K562 (cell line): ENCODE data around the gene PLD1. TPM values are rescaled to one million over a fixed set of nuclear protein-coding genes. Genes with fewer than 3 reads are reported as not detected.
A peak's percentile ranks its signal among the peaks of the same experiment; 100 is the strongest.

Experiments used
- ATAC-seq: fragments of 200-7000 bp; cut with Tn5 transposase; 3 replicates; pipeline ENCODE4 v1.9.1; 2020; ENCODE audit warnings: moderate library complexity
- BruUV-seq: library from RNA; stranded (reverse); fragments of 400-500 nt; replicated peaks from 2 replicates; lab custom pipeline; 2021; lab: Mats Ljungman, UMichigan
- CTCF ChIA-PET: fragments of 300-600 bp; formaldehyde crosslinking; extraction: SDS; loops from one replicate; lab custom pipeline; 2021; ENCODE audit warnings: low intra/inter-chr PET ratio; lab: Yijun Ruan, JAX
- POLR2A ChIA-PET: fragments of 300-600, 350-650 bp; sonication (Branson Sonifier 250); formaldehyde crosslinking; extraction: SDS; loops from one replicate; lab custom pipeline; 2021; ENCODE audit warnings: antibody characterized with exemption, inconsistent platforms; lab: Yijun Ruan, JAX
- DNase-seq, 4 experiments: peaks; one replicate each; pipeline versions ENCODE4 v3.0.0 to v3.0.0-alpha.2; 2011 to 2018; ENCODE audit warnings: low spot score in 3 of 4, mixed read lengths in 3 of 4; ENCODE audit errors: extremely low read depth in 1 of 4
- FAIRE-seq: peaks from 2 replicates; lab custom pipeline; 2011; peaks lifted over from hg19 to GRCh38; lab: Jason Lieb, UNC
- H2AFZ ChIP-seq: 2 replicates; pipeline ENCODE4 v1.6.0; 2011; ENCODE audit warnings: low read depth, low read length, control low read depth, inconsistent platforms
- H3K27ac ChIP-seq: fragments of 200-600 bp; 3 replicates; pipeline ENCODE4 v1.8.0; 2011; ENCODE audit warnings: low read depth, mild to moderate bottlenecking, control low read depth, inconsistent platforms, low read length, moderate library complexity, mixed read lengths; ENCODE audit errors: extremely low read depth
- H3K27me3 ChIP-seq, 2 experiments: fragments of 300-600 bp in 1 of 2; 2 replicates in 1 of 2; 3 replicates in 1 of 2; pipeline versions ENCODE4 v1.6.0 to v1.8.0; 2011; ENCODE audit warnings: inconsistent platforms in 2 of 2, low read length in 2 of 2, mild to moderate bottlenecking in 1 of 2, mixed read lengths in 1 of 2, moderate library complexity in 1 of 2; ENCODE audit not compliant: control insufficient read depth in 2 of 2, insufficient read depth in 2 of 2
- H3K36me3 ChIP-seq: fragments of 300-600 bp; 3 replicates; pipeline ENCODE4 v1.8.0; 2011; ENCODE audit warnings: mild to moderate bottlenecking, low read length, inconsistent platforms; ENCODE audit not compliant: control insufficient read depth, insufficient read depth
- H3K4me1 ChIP-seq, 2 experiments: fragments of 200-600 bp in 1 of 2; replicated peaks in 1 of 2; 2 replicates in 1 of 2; 3 replicates in 1 of 2; pipeline versions ENCODE4 v1.5.1 to v1.8.0; 2011; ENCODE audit warnings: inconsistent platforms in 2 of 2, low read length in 2 of 2, mild to moderate bottlenecking in 1 of 2, mixed read lengths in 1 of 2, moderate library complexity in 1 of 2; ENCODE audit not compliant: control insufficient read depth in 2 of 2, insufficient read depth in 2 of 2
- H3K4me2 ChIP-seq: 2 replicates; pipeline ENCODE4 v1.6.1; 2011; ENCODE audit warnings: low read length, control low read depth, inconsistent platforms, mixed read lengths; ENCODE audit not compliant: insufficient read depth
- H3K4me3 ChIP-seq: fragments of 200-600 bp; sonication (generic), shearing (Covaris generic); 2 replicates; pipeline ENCODE4 v1.5.1; 2016; ENCODE audit warnings: control low read depth, inconsistent platforms
- H3K79me2 ChIP-seq: fragments of 200-600 bp; 3 replicates; pipeline ENCODE4 v1.8.0; 2011; ENCODE audit warnings: low read length, inconsistent platforms; ENCODE audit not compliant: control insufficient read depth, insufficient read depth
- H3K9ac ChIP-seq, 2 experiments: 2 replicates each; pipeline versions ENCODE4 v1.6.0 to v1.6.1; 2011; ENCODE audit warnings: low read depth in 2 of 2, low read length in 2 of 2, control low read depth in 1 of 2, inconsistent platforms in 1 of 2, mild to moderate bottlenecking in 1 of 2, mixed read lengths in 1 of 2; ENCODE audit not compliant: insufficient read depth in 1 of 2
- H3K9me1 ChIP-seq: one replicate; pipeline ENCODE4 v1.6.0; 2011; ENCODE audit warnings: inconsistent platforms, mild to moderate bottlenecking, low read length, moderate library complexity; ENCODE audit not compliant: control insufficient read depth, insufficient read depth
- H3K9me3 ChIP-seq: replicated peaks from 2 replicates; pipeline ENCODE4 v1.5.1; 2011; ENCODE audit warnings: low read depth, low read length, inconsistent platforms; ENCODE audit not compliant: control insufficient read depth, insufficient read depth
- H4K20me1 ChIP-seq: replicated peaks from 2 replicates; pipeline ENCODE4 v1.6.1; 2011; ENCODE audit warnings: low read length, inconsistent platforms, mixed read lengths; ENCODE audit not compliant: control insufficient read depth, insufficient read depth
- ARHGAP35 ChIP-seq: fragments of 450-650 bp; IDR thresholded peaks from 2 replicates; pipeline ENCODE4 v1.6.1; 2018; ENCODE audit not compliant: partially characterized antibody
- CHCHD3 ChIP-seq: fragments of 250-450 bp; sonication (Bioruptor Pico); IDR thresholded peaks from 2 replicates; pipeline ENCODE4 v2.1.2; 2022; ENCODE audit warnings: mild to moderate bottlenecking
- FOSL1 ChIP-seq: fragments of 200-800 bp; sonication (Bioruptor generic); conservative IDR thresholded peaks from 2 replicates; pipeline ENCODE4 v1.6.1; 2016; ENCODE audit warnings: missing genetic modification characterization, missing compliant biosample characterization
- GABPB1 ChIP-seq: sonication (generic); formaldehyde crosslinking; IDR thresholded peaks from 2 replicates; pipeline ENCODE4 v1.8.0; 2022; ENCODE audit warnings: mild to moderate bottlenecking, missing genetic modification reagents
- GTF2F1 ChIP-seq: IDR thresholded peaks from 2 replicates; pipeline ENCODE4 v1.6.1; 2011; ENCODE audit warnings: low read depth, low read length, improper control_type of control experiment
- MAZ ChIP-seq, 2 experiments: fragments of 450-650 bp in 1 of 2; sonication (generic) in 1 of 2; formaldehyde crosslinking; IDR thresholded peaks in 1 of 2; conservative IDR thresholded peaks in 1 of 2; 2 replicates each; pipeline versions ENCODE4 v1.4.0 to v1.5.0; 2020; ENCODE audit warnings: mild to moderate bottlenecking in 1 of 2, missing genetic modification reagents in 1 of 2
- MYBL2 ChIP-seq, 2 experiments: fragments of 450-650 bp in 1 of 2; sonication (generic) in 1 of 2; formaldehyde crosslinking in 1 of 2; IDR thresholded peaks; 2 replicates each; pipeline versions ENCODE4 v1.6.1 to v1.8.1; 2017 to 2022; ENCODE audit warnings: borderline replicate concordance in 1 of 2, inconsistent platforms in 1 of 2, low read depth in 1 of 2, mild to moderate bottlenecking in 1 of 2, missing genetic modification reagents in 1 of 2, moderate library complexity in 1 of 2
- PREB ChIP-seq: sonication (generic); formaldehyde crosslinking; IDR thresholded peaks from 2 replicates; pipeline ENCODE4 v1.8.1; 2023; ENCODE audit warnings: mild to moderate bottlenecking, missing genetic modification reagents
- RB1 ChIP-seq: fragments of 450-650 bp; IDR thresholded peaks from 2 replicates; pipeline ENCODE4 v1.6.1; 2017; ENCODE audit warnings: low read depth, mild to moderate bottlenecking
- SETDB1 ChIP-seq: IDR thresholded peaks from one replicate; pipeline ENCODE4 v1.6.1; 2012; ENCODE audit warnings: low read length, control low read depth, inconsistent platforms
- ZBTB8A ChIP-seq: fragments of 450-650 bp; IDR thresholded peaks from 2 replicates; pipeline ENCODE4 v1.6.1; 2018; ENCODE audit warnings: mild to moderate bottlenecking, moderate library complexity; ENCODE audit not compliant: partially characterized antibody
- ZNF174 ChIP-seq: fragments of 250-450 bp; sonication (Bioruptor Pico); IDR thresholded peaks from 2 replicates; pipeline ENCODE4 v1.4.0; 2020; ENCODE audit warnings: mild to moderate bottlenecking
- ZNF212 ChIP-seq: fragments of 450-650 bp; formaldehyde crosslinking; IDR thresholded peaks from 2 replicates; pipeline ENCODE4 v1.4.0; 2020; ENCODE audit warnings: mild to moderate bottlenecking
- WGBS: fragments of 100-300 bp; shearing (Covaris generic); methylation state at CpG from one replicate; pipeline ENCODE4 v1.1.6; 2016; ENCODE audit warnings: low coverage, mixed read lengths; ENCODE audit not compliant: insufficient coverage; ENCODE audit errors: missing lambda C conversion rate; 5-methylcytosine and 5-hydroxymethylcytosine counted together
- in situ Hi-C: fragments of 300-500 bp; cut with MboI; formaldehyde crosslinking; loops from 4 replicates; pipeline ENCODE4 v1.15.0; 2018; ENCODE audit warnings: inconsistent platforms, mixed read lengths
- intact Hi-C: fragments of 100-400 bp; cut with micrococcal nuclease; formaldehyde crosslinking; loops from 2 replicates; pipeline ENCODE4 v1.14.2; 2022
- polyA plus RNA-seq, 8 experiments: library from polyadenylated mRNA; depleted of rRNA in 4 of 8; stranded (reverse) in 5 of 8; unstranded in 3 of 8; fragments of >200 nt; fragmentation: Nextera tagmentation in 2 of 8; fragmentation: Illumina TruSeq in 1 of 8; extraction: Ambion mirVana in 2 of 8; extraction: Trizol in 1 of 8; gene quantifications; 2 replicates each; pipeline versions ENCODE4 v1.2.1 to v1.2.3, GENCODE V29; 2011 to 2014; ENCODE audit warnings: inconsistent platforms in 1 of 8, missing spikeins in 1 of 8
- total RNA-seq, 7 experiments: library from RNA; depleted of rRNA in 6 of 7; stranded (reverse); fragments of >200 nt in 6 of 7; fragmentation: Illumina TruSeq in 2 of 7; extraction: Trizol in 2 of 7; gene quantifications; 2 replicates each; pipeline versions ENCODE4 v1.2.1 to v1.2.3, GENCODE V29; 2011 to 2021; ENCODE audit warnings: low replicate concordance in 1 of 7
- TF ChIP-seq, protein P1 (sequence below): sonication (generic); formaldehyde crosslinking; IDR thresholded peaks from 2 replicates; pipeline ENCODE4 v1.8.1; 2023; ENCODE audit warnings: mild to moderate bottlenecking, missing genetic modification reagents

PLD1 gene
- total and polyA plus RNA-seq, 9 of the 15 experiments (the other 6 are each of a cell fraction or from before 2014, with no cell fraction given) = 8.4 to 26.1 (median 18.6) TPM

DNA sequence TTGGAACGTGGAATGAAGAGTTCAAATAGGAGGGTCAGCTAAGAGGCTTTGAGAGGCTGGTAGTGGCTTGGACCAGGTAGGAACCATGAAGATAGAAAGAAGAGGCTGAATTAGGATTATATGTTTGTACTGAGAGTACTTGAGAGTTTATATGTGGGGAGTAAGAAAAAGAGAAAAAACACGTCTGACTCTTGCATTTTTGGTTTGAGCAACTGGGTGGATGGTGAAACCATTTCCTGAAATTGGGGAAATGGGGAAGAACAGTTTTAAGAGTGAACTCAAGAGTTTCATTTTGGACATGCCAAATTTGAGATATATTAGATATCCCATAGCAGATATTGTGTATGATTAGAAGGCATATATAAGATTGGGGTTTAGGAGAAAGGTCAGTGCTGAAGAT lies 257.2 kb downstream of the PLD1 start:
- 50% methylated on average over 2 of the region's 2 CpGs for WGBS
- in situ Hi-C loops = no loop called here

DNA sequence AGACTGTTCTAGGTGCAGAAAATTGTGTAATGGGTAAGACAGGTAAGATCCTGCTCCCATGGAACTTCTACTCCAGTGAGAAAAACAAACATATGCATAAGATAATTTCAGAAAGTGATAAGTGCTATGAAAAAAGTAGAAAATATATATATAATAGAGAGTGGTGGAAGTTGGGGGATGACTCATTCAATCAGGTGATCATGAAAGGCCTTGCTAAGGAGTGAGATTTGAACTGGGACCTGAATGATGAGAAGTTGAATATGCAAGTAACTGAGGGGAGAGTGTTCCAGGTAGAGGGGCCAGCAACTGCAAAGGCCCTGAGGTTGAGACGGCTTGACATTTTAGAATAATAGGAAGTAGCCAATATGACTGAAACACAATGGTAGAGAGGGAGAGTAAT lies 257.8 kb downstream of the PLD1 start:
- Histone ChIP-seq H3K4me3 (no peak overlapping the region), H3K4me2 (no peak overlapping the region), H3K4me1 (peaks cover 4 to 7% of the 10 kb centered on the region in 2 experiments; a peak in 3 of 5 replicates), H3K9me1 (no peaks in the 10 kb centered on the region), H3K9me3 (no peaks in the 10 kb centered on the region), H3K79me2 (no peaks in the 10 kb centered on the region), H3K27me3 (no peaks in the 10 kb centered on the region), H3K36me3 (no peaks in the 10 kb centered on the region), H2AFZ (no peak overlapping the region), H4K20me1 (no peaks in the 10 kb centered on the region), H3K9ac (no peak overlapping the region), H3K27ac (no peak overlapping the region)
- WGBS = 18% methylated on average over 1 of the region's 1 CpG
- ChIA-PET CTCF (no interaction called here), POLR2A (interaction anchor here (0.7 to 1.3 kb wide), 2 partner anchors 10 to 460 kb away, joined by 3 to 4 read pairs; no protein-coding TSS in a partner anchor)
- BruUV-seq = no TSS peak
- in situ Hi-C loops = no loop called here
- no peak for DNase-seq
- ATAC-seq = no peak
- intact Hi-C loops = no loop called here
- FAIRE-seq = no peak
- TF ChIP-seq MAZ (CRISPR knock-in tag; conservative IDR thresholded peaks at IDR 0.05 in 1 of 2, IDR thresholded peaks at IDR 0.05 in 1 of 2) = no peak
- TF ChIP-seq, protein P1, sequence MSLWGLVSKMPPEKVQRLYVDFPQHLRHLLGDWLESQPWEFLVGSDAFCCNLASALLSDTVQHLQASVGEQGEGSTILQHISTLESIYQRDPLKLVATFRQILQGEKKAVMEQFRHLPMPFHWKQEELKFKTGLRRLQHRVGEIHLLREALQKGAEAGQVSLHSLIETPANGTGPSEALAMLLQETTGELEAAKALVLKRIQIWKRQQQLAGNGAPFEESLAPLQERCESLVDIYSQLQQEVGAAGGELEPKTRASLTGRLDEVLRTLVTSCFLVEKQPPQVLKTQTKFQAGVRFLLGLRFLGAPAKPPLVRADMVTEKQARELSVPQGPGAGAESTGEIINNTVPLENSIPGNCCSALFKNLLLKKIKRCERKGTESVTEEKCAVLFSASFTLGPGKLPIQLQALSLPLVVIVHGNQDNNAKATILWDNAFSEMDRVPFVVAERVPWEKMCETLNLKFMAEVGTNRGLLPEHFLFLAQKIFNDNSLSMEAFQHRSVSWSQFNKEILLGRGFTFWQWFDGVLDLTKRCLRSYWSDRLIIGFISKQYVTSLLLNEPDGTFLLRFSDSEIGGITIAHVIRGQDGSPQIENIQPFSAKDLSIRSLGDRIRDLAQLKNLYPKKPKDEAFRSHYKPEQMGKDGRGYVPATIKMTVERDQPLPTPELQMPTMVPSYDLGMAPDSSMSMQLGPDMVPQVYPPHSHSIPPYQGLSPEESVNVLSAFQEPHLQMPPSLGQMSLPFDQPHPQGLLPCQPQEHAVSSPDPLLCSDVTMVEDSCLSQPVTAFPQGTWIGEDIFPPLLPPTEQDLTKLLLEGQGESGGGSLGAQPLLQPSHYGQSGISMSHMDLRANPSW (CRISPR knock-in tag) = no peak
- no peak for TF ChIP-seq RB1
- TF ChIP-seq ZBTB8A = no peak
- no peak for TF ChIP-seq MYBL2 (IDR thresholded peaks at IDR 0.05; ENCODE audit: low read depth)
- no peak for TF ChIP-seq MYBL2 (CRISPR knock-in tag; IDR thresholded peaks at IDR 0.05; ENCODE audit: borderline replicate concordance)
- no peak for TF ChIP-seq PREB (CRISPR knock-in tag)
- TF ChIP-seq FOSL1 (tag) = peak; percentile 59
- no peak for TF ChIP-seq GTF2F1
- TF ChIP-seq ZNF212 = no peak
- no peak for TF ChIP-seq GABPB1 (CRISPR knock-in tag)
- no peak for TF ChIP-seq ZNF174
- TF ChIP-seq CHCHD3 = no peak

More for the DNA sequence above, 257.2 kb downstream of the PLD1 start:
- no peaks in the 10 kb centered on the region for H3K9me1 ChIP-seq
- DNase-seq (no peak), ATAC-seq (no peak), FAIRE-seq (no peak)
- H3K4me1 ChIP-seq = peaks cover 4 to 7% of the 10 kb centered on the region in 2 experiments; a peak in 3 of 5 replicates
- ChIA-PET POLR2A (interaction anchor here (0.7 to 1.3 kb wide), 2 partner anchors 11 to 460 kb away, joined by 3 to 4 read pairs; no protein-coding TSS in a partner anchor), CTCF (no interaction called here)
- intact Hi-C loops = no loop called here
- no peaks in the 10 kb centered on the region for H3K27me3 ChIP-seq
- TF ChIP-seq SETDB1 = no peak
- no peak for TF ChIP-seq ARHGAP35
- H3K27ac ChIP-seq = no peak overlapping the region
- H3K79me2 ChIP-seq = no peaks in the 10 kb centered on the region
- no peak overlapping the region for H3K4me2 ChIP-seq
- no peak overlapping the region for H3K4me3 ChIP-seq
- no peaks in the 10 kb centered on the region for H3K36me3 ChIP-seq
- no peak overlapping the region for H3K9ac ChIP-seq
- no peak overlapping the region for H2AFZ ChIP-seq
- H3K9me3 ChIP-seq = no peaks in the 10 kb centered on the region
- no peaks in the 10 kb centered on the region for H4K20me1 ChIP-seq
- no TSS peak for BruUV-seq
